ENCODE measurements around the gene RNF212.

DNA sequence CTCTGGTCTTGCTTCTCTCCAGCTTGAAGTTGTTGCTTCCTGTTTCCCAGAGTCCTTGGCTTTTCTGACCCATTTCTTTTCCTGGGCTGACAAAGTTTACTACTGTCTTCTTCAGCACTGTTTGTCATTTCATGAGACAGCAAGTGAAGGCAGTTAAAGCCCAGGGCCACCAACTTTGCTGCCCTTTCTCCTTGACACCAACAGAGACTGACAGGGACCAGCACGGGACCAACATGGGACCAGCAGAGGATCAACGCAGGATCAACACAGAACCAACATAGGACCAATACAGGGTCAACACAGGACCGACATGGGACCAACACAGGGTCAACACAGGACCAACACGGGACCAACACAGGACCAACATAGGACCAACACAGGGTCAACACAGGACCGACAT lies 34.9 kb downstream of the RNF212 start:
- TF ChIP-seq EZH2 (IDR thresholded peaks at IDR 0.05; ENCODE audit: borderline replicate concordance) (no peak), EZH2phosphoT487 (IDR thresholded peaks at IDR 0.05; ENCODE audit: low read depth, severe bottlenecking, unreplicated experiment) (no peak)
- TF ChIP-seq, protein P1, sequence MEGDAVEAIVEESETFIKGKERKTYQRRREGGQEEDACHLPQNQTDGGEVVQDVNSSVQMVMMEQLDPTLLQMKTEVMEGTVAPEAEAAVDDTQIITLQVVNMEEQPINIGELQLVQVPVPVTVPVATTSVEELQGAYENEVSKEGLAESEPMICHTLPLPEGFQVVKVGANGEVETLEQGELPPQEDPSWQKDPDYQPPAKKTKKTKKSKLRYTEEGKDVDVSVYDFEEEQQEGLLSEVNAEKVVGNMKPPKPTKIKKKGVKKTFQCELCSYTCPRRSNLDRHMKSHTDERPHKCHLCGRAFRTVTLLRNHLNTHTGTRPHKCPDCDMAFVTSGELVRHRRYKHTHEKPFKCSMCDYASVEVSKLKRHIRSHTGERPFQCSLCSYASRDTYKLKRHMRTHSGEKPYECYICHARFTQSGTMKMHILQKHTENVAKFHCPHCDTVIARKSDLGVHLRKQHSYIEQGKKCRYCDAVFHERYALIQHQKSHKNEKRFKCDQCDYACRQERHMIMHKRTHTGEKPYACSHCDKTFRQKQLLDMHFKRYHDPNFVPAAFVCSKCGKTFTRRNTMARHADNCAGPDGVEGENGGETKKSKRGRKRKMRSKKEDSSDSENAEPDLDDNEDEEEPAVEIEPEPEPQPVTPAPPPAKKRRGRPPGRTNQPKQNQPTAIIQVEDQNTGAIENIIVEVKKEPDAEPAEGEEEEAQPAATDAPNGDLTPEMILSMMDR (IDR thresholded peaks at IDR 0.05; ENCODE audit: poor library complexity) = no peak
